ENCODE measurements around the gene ZBTB20.

Gene ZBTB20

DNA sequence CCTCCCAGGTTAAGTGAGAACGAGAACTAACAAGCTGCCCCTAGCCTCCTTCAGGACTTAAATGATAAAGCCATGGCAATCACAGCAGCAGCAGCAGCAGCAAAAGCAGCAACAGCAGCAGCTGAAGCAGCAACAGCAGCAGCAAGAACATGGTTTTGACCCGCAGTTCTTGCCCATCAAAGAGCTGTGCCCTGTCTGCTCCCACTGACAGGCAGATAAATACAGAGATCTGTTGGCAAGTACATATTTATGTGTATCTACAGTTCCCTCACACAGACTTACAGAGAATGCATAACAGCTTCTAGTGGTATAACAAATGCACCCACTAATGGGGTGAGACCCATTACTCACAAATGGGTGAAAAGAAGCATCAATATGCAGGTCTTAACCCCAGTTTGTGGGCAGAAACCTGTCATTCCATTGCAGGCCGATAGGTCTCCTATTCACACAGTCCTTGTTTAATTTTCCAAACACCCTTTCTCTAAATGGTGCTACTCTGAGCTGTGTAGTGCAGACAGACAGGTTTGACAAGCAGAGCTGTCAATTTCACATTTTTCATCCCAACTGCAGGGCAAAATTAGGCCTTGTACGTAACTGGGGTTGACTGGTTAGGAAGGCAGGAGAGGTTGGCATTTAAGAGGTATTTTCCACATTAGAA is 537.0 kb downstream of the ZBTB20 start:
- Histone ChIP-seq H3K4me1 (ENCODE audit: control insufficient read depth, insufficient read depth, low read length) (peaks cover 7% of the 10 kb centered on the region), H3K4me3 (ENCODE audit: insufficient read depth, low read depth, low read length) (no peak overlapping the region), H3K27ac (ENCODE audit: insufficient read depth, low read depth, low read length, poor library complexity, severe bottlenecking) (no peak overlapping the region), H3K27me3 (ENCODE audit: control insufficient read depth, insufficient read depth, low read length, poor library complexity, severe bottlenecking) (no peaks in the 10 kb centered on the region), H3K36me3 (ENCODE audit: control insufficient read depth, insufficient read depth, low read length) (no peaks in the 10 kb centered on the region), H3K9me3 (ENCODE audit: control insufficient read depth, low read length) (no peaks in the 10 kb centered on the region)
- 90 to 92% methylated on average over 4 of the region's 4 CpGs for WGBS, 2 experiments

DNA sequence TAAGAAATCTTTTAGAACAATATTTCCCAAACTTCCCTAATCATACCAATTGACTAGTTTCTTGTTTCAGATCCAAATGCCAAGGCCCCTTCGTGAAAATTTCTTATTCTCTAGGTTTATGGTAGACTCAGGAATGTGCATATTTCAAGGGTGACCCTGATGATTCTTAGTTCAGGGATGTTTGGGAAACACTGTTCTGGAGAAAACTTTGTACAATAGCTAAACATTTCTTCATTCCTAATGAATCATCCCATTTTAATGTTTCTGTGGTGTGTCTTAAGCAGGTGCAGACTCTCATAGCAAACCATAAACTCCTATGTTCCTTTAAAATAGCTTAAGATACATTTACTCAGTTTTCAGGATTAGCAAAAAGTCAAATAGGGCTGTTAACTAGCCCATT is 538.8 kb downstream of the ZBTB20 start:
- no peak overlapping the region for H3K4me3 ChIP-seq (ENCODE audit: insufficient read depth, low read depth, low read length)
- H3K27ac ChIP-seq (ENCODE audit: insufficient read depth, low read depth, low read length, poor library complexity, severe bottlenecking), result no peak overlapping the region
- 88 to 94% methylated on average over 1 of the region's 1 CpG for WGBS, 2 experiments
- peaks cover 7% of the 10 kb centered on the region for H3K4me1 ChIP-seq (ENCODE audit: control insufficient read depth, insufficient read depth, low read length)
- no peaks in the 10 kb centered on the region for H3K27me3 ChIP-seq (ENCODE audit: control insufficient read depth, insufficient read depth, low read length, poor library complexity, severe bottlenecking)
- H3K9me3 ChIP-seq (ENCODE audit: control insufficient read depth, low read length), result no peaks in the 10 kb centered on the region
- no peaks in the 10 kb centered on the region for H3K36me3 ChIP-seq (ENCODE audit: control insufficient read depth, insufficient read depth, low read length)

- H3K27ac ChIP-seq (ENCODE audit: insufficient read depth, low read depth, low read length, poor library complexity, severe bottlenecking), result no peak overlapping the region
- H3K9me3 ChIP-seq (ENCODE audit: control insufficient read depth, low read length), result no peaks in the 10 kb centered on the region
- no peaks in the 10 kb centered on the region for H3K27me3 ChIP-seq (ENCODE audit: control insufficient read depth, insufficient read depth, low read length, poor library complexity, severe bottlenecking)
- H3K36me3 ChIP-seq (ENCODE audit: control insufficient read depth, insufficient read depth, low read length), result no peaks in the 10 kb centered on the region
- peaks cover 7% of the 10 kb centered on the region for H3K4me1 ChIP-seq (ENCODE audit: control insufficient read depth, insufficient read depth, low read length)
- H3K4me3 ChIP-seq (ENCODE audit: insufficient read depth, low read depth, low read length), result no peak overlapping the region
- 48 to 69% methylated on average over 2 of the region's 2 CpGs for WGBS, 2 experiments
Observed at GRCh38 chr3:114606336-114606735, 540.8 kb downstream of the ZBTB20 start.

DNA sequence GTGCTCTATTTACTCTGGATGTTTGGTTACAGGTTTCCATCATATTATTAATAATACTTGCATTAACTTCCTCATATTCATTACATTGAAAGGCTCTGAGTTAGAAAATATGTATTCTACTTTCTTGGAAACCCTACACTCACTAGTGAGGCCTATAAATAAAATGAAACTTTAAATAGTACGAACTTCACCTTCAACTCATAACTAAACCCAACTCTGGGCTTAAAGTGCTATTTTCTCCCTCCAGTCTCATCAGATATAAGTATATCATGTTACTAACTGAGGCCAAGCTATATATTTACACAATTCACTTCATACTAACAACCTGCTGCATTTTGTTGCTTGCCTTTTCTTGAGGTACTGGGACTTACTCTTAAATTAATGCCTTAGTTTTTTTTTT is 546.5 kb downstream of the ZBTB20 start:
- Histone ChIP-seq H3K27me3 (ENCODE audit: control insufficient read depth, insufficient read depth, low read length, poor library complexity, severe bottlenecking) (no peaks in the 10 kb centered on the region), H3K36me3 (ENCODE audit: control insufficient read depth, insufficient read depth, low read length) (no peaks in the 10 kb centered on the region), H3K4me1 (ENCODE audit: control insufficient read depth, insufficient read depth, low read length) (no peaks in the 10 kb centered on the region), H3K9me3 (ENCODE audit: control insufficient read depth, low read length) (no peaks in the 10 kb centered on the region), H3K4me3 (ENCODE audit: insufficient read depth, low read depth, low read length) (no peak overlapping the region), H3K27ac (ENCODE audit: insufficient read depth, low read depth, low read length, poor library complexity, severe bottlenecking) (no peak overlapping the region)
- WGBS, 2 experiments, result 96 to 100% methylated on average over 1 of the region's 1 CpG

GRCh38 chr3:114597871-114598270 is 549.2 kb downstream of the ZBTB20 start:
- no peaks in the 10 kb centered on the region for H3K4me1 ChIP-seq (ENCODE audit: control insufficient read depth, insufficient read depth, low read length)
- no peak overlapping the region for H3K27ac ChIP-seq (ENCODE audit: insufficient read depth, low read depth, low read length, poor library complexity, severe bottlenecking)
- no peak overlapping the region for H3K4me3 ChIP-seq (ENCODE audit: insufficient read depth, low read depth, low read length)
- no peaks in the 10 kb centered on the region for H3K9me3 ChIP-seq (ENCODE audit: control insufficient read depth, low read length)
- no peaks in the 10 kb centered on the region for H3K27me3 ChIP-seq (ENCODE audit: control insufficient read depth, insufficient read depth, low read length, poor library complexity, severe bottlenecking)
- H3K36me3 ChIP-seq (ENCODE audit: control insufficient read depth, insufficient read depth, low read length), result no peaks in the 10 kb centered on the region

DNA sequence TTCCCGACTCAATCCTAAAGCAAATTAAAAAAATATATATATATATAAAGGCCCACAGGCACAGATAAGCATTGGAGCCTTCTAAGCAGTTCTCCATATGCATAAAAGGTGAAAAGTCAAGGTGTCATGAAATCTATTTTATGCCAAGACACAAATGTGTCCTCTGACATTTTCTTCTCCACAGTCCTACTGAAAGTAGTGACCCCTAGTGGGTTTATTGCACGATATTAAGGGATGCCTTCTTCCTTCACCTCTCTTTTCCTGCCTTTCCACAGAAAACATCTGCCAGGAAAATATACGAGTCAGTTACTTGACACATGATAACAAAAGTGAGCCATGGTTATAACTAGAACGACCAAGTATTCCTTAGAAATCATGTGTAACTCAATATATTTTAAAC is 550.1 kb downstream of the ZBTB20 start:
- Histone ChIP-seq H3K9me3 (ENCODE audit: control insufficient read depth, low read length) (no peaks in the 10 kb centered on the region), H3K27me3 (ENCODE audit: control insufficient read depth, insufficient read depth, low read length, poor library complexity, severe bottlenecking) (no peaks in the 10 kb centered on the region), H3K4me1 (ENCODE audit: control insufficient read depth, insufficient read depth, low read length) (no peaks in the 10 kb centered on the region), H3K4me3 (ENCODE audit: insufficient read depth, low read depth, low read length) (no peak overlapping the region), H3K36me3 (ENCODE audit: control insufficient read depth, insufficient read depth, low read length) (no peaks in the 10 kb centered on the region), H3K27ac (ENCODE audit: insufficient read depth, low read depth, low read length, poor library complexity, severe bottlenecking) (no peak overlapping the region)
- 59 to 77% methylated on average over 3 of the region's 4 CpGs for WGBS, 2 experiments

DNA sequence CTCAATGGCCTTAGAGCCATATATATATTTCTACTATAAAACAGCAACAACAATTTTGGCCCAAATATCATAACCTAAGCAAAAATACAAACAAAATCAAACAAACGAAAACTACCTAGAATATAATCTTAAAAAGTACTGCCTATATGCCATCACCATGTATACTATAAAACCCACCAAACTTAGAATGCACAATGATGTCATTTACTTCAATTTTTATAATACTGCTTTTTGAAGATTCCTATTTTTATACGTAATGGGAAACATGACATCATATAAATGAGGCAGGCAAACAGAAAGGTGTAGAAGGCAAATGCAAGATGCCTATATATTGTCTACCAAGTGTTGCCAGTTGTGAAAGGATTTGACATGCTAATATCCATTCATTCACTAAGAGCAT is 550.9 kb downstream of the ZBTB20 start:
- no peaks in the 10 kb centered on the region for H3K36me3 ChIP-seq (ENCODE audit: control insufficient read depth, insufficient read depth, low read length)
- no peak overlapping the region for H3K27ac ChIP-seq (ENCODE audit: insufficient read depth, low read depth, low read length, poor library complexity, severe bottlenecking)
- H3K4me1 ChIP-seq (ENCODE audit: control insufficient read depth, insufficient read depth, low read length), result no peaks in the 10 kb centered on the region
- H3K27me3 ChIP-seq (ENCODE audit: control insufficient read depth, insufficient read depth, low read length, poor library complexity, severe bottlenecking), result no peaks in the 10 kb centered on the region
- no peaks in the 10 kb centered on the region for H3K9me3 ChIP-seq (ENCODE audit: control insufficient read depth, low read length)
- no peak overlapping the region for H3K4me3 ChIP-seq (ENCODE audit: insufficient read depth, low read depth, low read length)
- WGBS, 2 experiments, result 88 to 90% methylated on average over 2 of the region's 2 CpGs

- no peak overlapping the region for H3K27ac ChIP-seq (ENCODE audit: insufficient read depth, low read depth, low read length, poor library complexity, severe bottlenecking)
- 87 to 96% methylated on average over 1 of the region's 2 CpGs for WGBS, 2 experiments
- no peaks in the 10 kb centered on the region for H3K36me3 ChIP-seq (ENCODE audit: control insufficient read depth, insufficient read depth, low read length)
- no peaks in the 10 kb centered on the region for H3K9me3 ChIP-seq (ENCODE audit: control insufficient read depth, low read length)
- H3K27me3 ChIP-seq (ENCODE audit: control insufficient read depth, insufficient read depth, low read length, poor library complexity, severe bottlenecking), result no peaks in the 10 kb centered on the region
- no peak overlapping the region for H3K4me3 ChIP-seq (ENCODE audit: insufficient read depth, low read depth, low read length)
- H3K4me1 ChIP-seq (ENCODE audit: control insufficient read depth, insufficient read depth, low read length), result no peaks in the 10 kb centered on the region
Observed at GRCh38 chr3:114595522-114596028, 551.5 kb downstream of the ZBTB20 start.

DNA sequence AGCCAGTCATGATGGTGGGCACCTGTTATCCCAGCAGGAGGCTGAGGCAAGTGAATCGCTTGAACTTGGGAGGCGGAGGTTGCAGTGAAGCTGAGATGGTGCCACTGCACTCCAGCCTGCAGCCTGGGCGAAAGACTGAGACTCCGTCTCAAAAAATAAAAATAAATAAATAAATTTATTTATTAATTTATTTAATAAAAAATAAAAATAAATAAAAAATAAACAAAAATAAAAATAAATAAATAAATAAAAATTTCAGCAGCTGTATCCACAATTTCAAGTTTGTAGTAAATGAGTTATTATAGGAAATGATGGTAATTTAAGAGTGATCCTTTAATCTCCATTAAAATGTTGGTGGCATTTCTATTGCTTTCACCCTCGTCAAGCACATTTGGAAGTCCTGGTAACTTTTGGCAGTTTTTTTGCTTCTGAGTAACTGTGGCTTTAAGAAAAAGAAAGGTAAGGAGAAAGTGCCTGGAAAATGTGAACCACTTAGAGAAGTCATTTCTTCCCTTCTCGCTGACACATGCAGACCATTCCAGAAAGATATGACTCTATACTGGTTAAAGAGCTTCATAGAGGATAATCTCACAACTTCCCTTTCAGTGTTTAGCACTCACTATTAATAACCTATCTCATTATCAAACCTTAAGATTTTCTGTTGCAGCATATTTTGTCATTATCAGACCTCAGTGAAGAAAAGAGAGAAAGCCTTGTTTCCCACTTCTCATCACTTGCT is 556.6 kb downstream of the ZBTB20 start:
- Histone ChIP-seq H3K27ac (ENCODE audit: insufficient read depth, low read depth, low read length, poor library complexity, severe bottlenecking) (no peak overlapping the region), H3K27me3 (ENCODE audit: control insufficient read depth, insufficient read depth, low read length, poor library complexity, severe bottlenecking) (no peaks in the 10 kb centered on the region), H3K4me3 (ENCODE audit: insufficient read depth, low read depth, low read length) (no peak overlapping the region), H3K4me1 (ENCODE audit: control insufficient read depth, insufficient read depth, low read length) (no peaks in the 10 kb centered on the region), H3K36me3 (ENCODE audit: control insufficient read depth, insufficient read depth, low read length) (no peaks in the 10 kb centered on the region), H3K9me3 (ENCODE audit: control insufficient read depth, low read length) (no peaks in the 10 kb centered on the region)
- 93 to 97% methylated on average over 4 of the region's 6 CpGs for WGBS, 2 experiments

DNA sequence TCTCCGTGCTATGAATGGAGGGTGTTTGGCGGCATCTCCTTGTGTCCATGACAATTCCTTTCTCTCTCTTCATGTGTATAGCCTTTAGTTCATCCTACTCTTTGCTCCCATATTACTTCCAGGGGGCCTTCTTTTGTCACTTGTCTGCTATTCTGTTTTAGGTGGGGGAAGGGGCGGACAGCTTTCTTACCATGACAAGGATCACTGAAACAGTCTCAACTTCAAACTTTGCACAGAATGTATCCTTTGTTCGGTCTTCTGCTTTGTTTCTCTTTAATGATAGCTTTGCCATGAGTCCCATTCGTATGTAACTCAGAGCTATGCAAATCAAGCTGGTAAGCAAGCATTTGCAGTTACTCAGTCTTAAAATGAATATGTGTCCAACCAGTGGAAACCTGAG is 559.1 kb downstream of the ZBTB20 start:
- Histone ChIP-seq H3K9me3 (ENCODE audit: control insufficient read depth, low read length) (no peaks in the 10 kb centered on the region), H3K27me3 (ENCODE audit: control insufficient read depth, insufficient read depth, low read length, poor library complexity, severe bottlenecking) (no peaks in the 10 kb centered on the region), H3K4me3 (ENCODE audit: insufficient read depth, low read depth, low read length) (no peak overlapping the region), H3K27ac (ENCODE audit: insufficient read depth, low read depth, low read length, poor library complexity, severe bottlenecking) (no peak overlapping the region), H3K36me3 (ENCODE audit: control insufficient read depth, insufficient read depth, low read length) (no peaks in the 10 kb centered on the region), H3K4me1 (ENCODE audit: control insufficient read depth, insufficient read depth, low read length) (no peaks in the 10 kb centered on the region)
- WGBS, 2 experiments, result 85 to 90% methylated on average over 5 of the region's 5 CpGs
